NCI-H2227 treated with DMSO at 0.1 percent for 48 hours (cell line): Measurements from ENCODE around the gene TICAM1.
"Not testable (repeated sequence)": the region's sequence is repeated elsewhere in the genome, so short reads cannot be mapped to it uniquely, and the experiment has no call there.

Experiments used
- DNase-seq: peaks from one replicate; lab custom pipeline; 2025; lab: John Stamatoyannopoulos, UW

Gene TICAM1

GRCh38 chr19:4844348-4845179 is 13.1 kb upstream of the TICAM1 start:
- no peak for DNase-seq

GRCh38 chr19:4843647-4843965 is 12.1 kb upstream of the TICAM1 start:
- DNase-seq, result no peak

DNA sequence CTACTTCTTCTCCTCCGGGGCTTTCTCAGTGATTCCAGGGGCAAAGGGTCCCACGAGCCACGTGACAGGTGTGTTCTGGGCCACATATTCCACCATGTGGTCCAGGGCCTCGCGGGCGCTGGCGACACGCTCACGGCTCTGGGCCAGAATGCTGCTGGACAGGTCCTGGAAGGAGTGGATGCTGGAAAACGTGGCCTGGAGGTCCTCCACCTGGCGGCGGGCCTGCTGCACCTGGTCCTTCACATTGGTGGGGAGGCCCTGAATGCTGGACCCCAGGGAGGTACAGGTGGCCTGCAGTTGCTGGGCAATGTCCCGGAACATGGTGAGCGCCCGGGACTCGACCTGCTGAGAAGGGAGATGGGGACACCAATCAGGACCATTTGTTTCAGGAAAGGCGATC is 7.7 kb upstream of the TICAM1 start:
- no peak for DNase-seq

DNA sequence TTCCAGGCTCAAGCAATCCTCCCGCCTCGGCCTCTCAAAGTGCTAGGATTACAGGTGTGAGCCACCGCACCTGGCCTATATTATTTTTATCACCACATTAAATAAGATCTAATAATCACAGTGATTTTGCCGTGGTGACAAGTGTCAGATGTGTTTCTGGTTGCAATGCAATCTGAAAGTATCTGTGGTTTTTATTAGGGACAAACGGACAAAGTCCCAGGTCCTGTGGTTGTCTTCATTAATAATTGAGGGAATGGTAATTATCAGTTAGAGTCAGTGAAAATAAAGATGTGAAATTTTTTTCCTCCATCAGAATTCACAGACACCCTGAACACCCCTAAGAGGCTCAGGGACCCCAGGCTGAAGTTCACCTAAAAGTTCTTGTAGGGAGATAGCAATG is 1.3 kb upstream of the TICAM1 start:
- no peak for DNase-seq

DNA sequence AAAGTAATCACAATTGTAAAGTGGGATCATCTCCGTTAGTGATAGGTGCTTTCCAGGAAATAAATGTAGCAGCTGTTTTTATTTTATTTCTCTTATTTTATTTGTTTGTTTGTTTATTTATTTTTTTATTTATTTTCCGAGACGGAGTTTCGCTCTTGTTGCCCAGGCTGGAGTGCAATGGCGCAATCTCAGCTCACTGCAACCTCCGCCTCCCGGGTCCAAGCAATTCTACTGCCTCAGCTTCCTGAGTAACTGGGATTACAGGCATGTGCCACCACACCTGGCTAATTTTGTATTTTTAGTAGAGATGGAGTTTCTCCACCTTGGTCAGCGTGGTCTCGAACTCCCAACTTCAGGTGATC is 448 bp upstream of the TICAM1 start:
- not testable (repeated sequence) for DNase-seq

GRCh38 chr19:4830768-4831265 is 695 bp downstream of the TICAM1 start:
- no peak for DNase-seq

DNA sequence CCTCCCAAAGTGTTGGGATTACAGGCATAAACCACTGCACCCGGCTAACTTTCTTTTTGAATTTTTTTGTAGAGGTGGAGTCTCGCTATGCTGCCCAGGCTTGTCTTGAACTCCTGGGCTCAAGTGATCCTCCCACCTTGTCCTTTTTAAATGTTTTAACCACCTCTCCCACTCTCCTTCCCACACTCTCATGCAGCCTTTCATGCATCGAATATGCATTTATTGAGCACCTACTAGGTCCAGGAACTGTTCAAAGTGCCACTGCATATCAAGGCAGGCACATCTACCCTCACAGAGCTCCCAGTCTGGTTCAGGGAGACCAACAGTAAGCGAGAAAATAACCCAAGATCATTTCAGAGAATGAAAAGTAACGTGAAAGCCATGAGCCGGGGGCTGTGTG is 1.2 kb downstream of the TICAM1 start:
- DNase-seq, result no peak

- no peak for DNase-seq
Measured at GRCh38 chr19:4829001-4829712, 2.4 kb downstream of the TICAM1 start.

DNA sequence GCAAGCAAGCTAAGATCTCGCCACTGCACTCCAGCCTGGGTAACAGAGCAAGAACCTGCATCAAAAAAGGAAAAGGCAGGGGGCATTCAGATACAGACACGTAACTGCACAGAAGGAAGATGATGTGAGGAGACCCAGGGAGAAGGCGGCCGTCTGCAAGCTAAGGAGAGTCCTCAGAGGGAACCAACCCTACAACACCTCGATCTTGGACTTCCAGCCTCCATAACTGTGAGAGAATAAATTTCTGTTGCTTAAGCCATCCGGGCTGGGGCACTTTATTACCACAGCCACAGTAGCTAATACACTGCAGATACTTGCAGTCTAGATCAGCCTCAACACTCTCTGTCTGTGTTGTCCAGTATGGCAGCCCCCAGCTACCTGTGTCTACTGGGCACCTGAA is 7.9 kb downstream of the TICAM1 start:
- no peak for DNase-seq

- DNase-seq, result not testable (repeated sequence)
Measured at GRCh38 chr19:4822354-4822753, 9.2 kb downstream of the TICAM1 start.

DNA sequence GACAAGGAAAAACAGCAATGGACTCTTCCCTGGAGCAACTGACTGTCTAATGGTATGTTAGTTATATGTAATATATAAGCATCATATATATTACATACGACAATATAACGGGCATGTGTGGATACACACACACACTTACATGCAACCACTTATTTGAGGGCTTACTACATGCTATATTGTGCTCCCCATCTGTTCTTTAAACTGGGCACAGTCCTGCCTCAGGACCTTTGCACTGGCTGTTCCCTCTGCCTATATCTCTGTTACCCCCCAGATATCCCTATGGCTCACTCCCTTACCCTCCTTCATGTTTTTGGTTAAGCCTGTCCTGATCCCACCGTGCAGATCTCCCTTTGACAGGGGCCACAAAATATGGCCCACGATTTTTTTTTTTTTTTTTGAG is 10.2 kb downstream of the TICAM1 start:
- no peak for DNase-seq

DNA sequence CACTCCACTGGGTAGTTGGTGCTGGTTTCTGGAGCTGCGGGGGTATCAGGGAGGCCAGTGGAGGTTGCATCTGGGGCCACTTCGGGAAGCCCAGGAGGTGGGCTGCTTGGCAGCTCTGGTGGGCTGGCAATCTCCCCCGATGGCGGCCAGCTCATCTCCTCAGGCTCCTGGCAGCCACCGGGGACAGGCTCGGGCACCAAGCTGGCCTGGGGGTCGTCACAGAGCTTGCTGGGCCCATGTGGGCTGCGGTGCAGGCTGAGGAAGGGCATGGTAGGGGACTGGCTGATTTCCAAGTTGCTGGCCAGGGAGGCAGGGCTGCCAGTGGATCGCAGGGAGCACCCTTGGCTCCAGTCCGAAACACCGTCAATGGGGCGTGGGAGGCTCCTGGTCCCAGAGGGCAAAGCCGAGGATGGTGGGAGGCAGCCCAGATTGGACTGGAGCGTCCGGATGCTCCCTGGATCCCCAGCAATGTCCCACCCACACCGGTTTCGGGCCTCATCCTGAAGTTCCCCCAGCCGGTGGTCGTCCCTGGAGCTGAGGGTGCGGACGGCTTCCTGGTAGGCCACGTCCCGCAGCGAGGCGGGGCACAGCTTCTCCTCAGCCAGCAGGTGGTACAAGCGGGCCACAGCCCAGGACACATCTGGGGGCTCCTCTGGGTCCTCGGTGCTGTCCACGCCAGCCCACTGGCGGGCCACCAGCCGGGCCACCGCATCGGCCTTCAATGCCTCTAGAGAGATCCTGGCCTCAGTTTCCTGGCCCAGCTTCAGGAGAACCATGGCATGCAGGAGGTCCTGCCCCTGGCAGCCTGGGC is 13.8 kb downstream of the TICAM1 start:
- no peak for DNase-seq

DNA sequence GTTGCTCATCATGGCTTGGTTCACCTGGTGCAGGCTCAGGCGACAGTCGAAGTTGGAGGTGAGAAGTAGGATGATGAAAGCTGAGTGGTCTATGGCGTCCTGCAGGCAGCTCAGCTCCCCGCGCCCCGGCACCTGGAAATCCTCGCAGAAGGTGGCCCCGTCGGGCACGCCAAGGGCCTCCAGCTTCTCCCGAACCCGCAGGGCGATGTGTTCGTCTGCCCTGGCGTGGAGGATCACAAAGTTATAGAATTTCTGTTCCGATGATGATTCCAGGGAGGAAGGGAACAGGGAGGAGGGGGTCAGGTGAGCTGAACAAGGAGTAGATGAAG is 14.6 kb downstream of the TICAM1 start:
- no peak for DNase-seq

- DNase-seq, result no peak
Measured at GRCh38 chr19:4816202-4816949, 15.1 kb downstream of the TICAM1 start.

- peak; percentile 76 for DNase-seq
Measured at GRCh38 chr19:4815426-4816201, 15.9 kb downstream of the TICAM1 start.

- no peak for DNase-seq
Measured at GRCh38 chr19:4814625-4815425, 16.7 kb downstream of the TICAM1 start.

DNA sequence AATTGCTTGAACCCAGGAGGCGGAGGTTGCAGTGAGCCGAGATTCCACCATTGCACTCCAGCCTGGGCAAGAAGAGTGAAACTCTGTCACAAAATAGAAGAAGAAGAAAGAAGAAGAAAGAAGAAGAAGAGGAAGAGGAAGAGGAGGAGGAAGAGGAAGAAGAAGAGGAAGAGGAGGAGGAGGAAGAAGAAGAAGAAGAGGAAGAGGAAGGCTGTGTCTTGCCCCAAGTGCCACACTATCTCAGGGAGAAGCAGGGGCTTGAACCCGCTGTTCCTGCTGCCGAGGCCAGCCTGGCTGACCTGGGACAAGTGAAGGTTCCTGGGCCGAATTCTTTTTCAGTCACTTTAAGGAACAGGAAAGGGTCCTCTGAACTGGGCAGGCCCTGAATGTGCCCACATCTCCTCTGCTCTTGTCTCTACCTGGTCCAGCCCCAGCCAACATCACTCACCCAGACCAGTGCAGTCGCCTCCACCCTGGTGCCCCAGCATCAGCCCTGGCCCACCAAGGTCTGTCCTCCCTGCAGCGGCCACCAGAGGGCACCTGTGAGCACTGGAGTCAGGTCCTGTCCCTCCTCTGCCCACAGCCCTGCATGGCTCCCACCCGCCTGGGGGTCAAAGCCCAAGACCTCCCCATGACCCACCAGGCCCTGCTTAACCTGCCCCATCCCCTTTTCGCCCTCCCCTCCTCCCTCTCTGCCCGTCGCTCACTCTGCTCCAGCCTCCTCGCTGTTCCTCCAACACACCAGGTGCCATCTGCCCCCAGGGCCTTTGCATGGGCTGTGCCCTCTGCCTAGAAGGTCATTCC is 20.0 kb downstream of the TICAM1 start:
- no peak for DNase-seq

- DNase-seq, result no peak
Measured at GRCh38 chr19:4807188-4807587, 24.3 kb downstream of the TICAM1 start.

DNA sequence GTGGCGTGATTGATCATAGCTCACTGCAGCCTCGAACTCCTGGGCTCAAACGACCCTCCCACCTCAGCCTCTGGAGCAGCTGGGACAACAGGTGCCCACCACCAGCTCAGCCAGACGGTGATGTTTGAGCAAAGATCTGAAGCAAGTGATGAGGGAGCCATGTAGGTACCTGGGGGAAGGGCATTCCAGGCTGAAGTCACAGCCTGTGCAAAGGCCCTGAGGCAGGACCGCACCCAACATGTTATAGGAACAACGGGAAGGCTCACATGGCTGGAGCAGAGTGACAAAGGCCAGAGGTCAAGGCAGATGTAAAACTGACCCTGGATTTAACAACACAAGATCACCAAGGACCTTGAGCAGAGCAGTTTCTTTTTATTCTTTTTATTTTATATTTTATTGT is 25.1 kb downstream of the TICAM1 start:
- no peak for DNase-seq

- DNase-seq, result not testable (repeated sequence)
Measured at GRCh38 chr19:4805140-4805539, 26.4 kb downstream of the TICAM1 start.
